HG03280 (cell line): ENCODE data around the gene SYTL2.
"Not testable (repeated sequence)": the region's sequence is repeated elsewhere in the genome, so short reads cannot be mapped to it uniquely, and the experiment has no call there.

Source experiments
- ATAC-seq: cut with Tn5 transposase; IDR thresholded peaks from one replicate; pipeline ENCODE4 v1.9.1; 2021; ENCODE audit warnings: mild to moderate bottlenecking, moderate library complexity; ENCODE audit not compliant: unreplicated experiment

Gene SYTL2

DNA sequence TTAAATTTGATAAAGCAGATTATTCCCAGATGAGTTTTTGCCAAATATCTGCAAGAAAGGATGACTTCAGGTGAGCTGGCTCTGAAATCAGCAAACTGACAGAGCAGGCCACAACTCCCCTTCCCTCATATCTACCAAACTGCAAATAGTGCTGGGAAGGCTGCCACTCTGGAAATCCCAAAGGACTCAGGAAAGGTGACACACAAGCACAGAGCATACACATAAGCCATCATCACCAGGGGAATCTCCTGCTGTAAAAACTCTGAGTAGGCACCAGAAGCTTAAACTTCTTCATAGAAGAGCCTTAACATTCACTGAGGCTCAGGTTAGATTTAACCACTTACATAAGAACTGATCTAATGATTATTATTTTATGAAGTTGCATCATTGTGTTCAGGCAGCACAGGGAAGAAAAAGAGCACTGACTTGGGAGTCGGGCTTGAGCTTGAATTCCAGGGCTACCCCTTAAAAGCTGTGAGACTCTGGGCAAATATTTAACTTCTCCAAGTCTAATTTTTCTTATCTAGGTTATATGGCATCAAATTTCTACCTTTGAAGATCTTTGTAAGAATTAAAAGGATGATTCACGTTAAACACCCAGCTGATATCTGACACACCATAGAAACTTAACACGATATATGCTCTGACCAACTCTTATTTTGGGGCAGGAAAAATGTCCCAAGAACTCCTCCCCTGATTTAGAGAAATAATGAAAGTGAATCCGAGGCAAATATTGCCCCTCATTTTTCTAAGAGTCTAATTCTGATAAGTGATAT, 15.0 kb downstream of the SYTL2 start:
- no peak for ATAC-seq

DNA sequence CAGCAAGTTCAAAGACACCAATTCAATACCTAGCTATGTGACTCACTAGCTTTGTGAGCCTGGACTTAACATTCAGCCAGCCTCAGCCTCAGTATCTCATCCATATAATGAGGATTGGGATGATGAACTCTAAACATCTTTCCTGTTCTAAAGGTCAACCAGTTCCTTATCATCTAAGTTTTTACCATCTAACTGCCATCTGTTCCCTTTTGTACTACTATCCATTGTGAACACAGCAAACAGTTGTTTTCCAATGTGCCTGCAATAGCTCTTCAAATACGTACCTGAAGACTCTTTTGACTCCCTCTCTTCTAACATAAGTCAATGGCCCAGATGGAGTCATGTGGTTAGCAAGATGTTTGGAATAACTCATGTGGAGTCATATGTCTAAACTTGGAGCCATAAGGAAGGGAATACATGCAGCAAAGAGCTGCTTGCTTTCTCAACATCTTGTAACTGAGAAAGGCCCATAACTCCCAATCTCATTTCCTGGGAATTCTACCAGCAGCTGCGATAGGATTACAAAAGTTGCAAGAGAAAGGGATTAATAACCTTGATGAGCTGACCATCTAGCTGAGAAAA, 19.4 kb downstream of the SYTL2 start:
- no peak for ATAC-seq

DNA sequence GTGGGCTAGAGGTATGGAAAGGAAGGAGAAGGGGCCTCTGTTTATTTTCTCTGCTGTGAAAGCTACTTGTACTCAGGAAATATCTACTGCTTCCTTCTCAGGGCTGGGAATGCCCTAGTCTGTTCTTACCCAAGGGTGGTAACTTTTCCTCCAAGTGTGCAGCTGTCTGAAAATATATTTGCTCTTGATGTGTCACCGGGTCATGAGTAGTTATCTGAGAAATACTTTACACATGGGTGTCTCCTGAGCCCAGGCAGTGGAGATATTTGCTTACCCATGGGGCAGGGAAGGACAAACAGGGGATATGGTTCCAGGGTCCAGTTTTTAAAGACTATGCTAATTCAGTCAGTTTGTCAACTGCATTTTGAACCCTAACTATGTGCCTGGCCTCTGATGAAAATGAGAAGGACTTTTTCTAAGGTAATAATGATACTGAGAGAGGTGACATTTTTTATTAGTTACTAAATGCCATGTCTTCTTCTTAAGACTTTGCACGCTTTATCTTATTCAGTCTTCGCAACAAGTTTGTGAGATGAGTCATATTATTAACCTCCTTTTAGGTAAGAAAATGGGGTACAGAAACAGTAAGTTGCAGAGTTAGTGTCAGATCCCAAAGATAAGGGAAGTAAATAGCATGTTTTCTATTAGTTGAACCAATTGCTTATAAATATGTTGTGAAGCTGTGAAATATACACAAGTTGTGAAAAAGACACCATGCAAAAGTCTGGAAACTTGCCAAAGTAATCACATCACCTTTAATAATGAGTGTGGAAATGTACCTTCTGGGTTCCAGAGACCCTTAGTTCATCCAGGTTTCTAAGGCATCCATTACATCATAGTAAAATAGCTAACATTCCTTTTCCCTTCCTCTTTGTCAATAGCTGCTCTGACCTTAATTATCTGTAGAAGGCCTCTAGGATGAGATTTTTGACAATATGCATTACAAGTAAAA, 22.9 kb downstream of the SYTL2 start:
- ATAC-seq = no peak

DNA sequence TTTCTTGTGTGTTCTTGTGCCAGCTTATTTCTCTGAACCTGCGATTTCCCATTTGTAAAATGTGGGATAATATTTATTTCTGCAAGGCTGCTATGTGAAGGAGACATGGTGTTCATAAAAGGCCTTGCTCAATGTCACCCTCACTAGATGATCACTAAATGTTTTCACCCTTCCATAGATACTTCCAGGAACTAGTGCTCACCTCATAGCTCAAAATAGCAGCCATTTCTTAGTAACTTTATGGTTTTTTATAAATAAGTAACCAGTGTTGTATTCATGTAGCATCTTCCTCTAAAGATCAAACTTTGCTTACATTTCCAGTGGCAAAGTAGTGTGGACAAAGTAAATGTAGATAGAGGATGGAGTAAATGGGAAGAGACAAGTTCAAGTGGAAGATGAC, 23.8 kb downstream of the SYTL2 start:
- no peak for ATAC-seq

DNA sequence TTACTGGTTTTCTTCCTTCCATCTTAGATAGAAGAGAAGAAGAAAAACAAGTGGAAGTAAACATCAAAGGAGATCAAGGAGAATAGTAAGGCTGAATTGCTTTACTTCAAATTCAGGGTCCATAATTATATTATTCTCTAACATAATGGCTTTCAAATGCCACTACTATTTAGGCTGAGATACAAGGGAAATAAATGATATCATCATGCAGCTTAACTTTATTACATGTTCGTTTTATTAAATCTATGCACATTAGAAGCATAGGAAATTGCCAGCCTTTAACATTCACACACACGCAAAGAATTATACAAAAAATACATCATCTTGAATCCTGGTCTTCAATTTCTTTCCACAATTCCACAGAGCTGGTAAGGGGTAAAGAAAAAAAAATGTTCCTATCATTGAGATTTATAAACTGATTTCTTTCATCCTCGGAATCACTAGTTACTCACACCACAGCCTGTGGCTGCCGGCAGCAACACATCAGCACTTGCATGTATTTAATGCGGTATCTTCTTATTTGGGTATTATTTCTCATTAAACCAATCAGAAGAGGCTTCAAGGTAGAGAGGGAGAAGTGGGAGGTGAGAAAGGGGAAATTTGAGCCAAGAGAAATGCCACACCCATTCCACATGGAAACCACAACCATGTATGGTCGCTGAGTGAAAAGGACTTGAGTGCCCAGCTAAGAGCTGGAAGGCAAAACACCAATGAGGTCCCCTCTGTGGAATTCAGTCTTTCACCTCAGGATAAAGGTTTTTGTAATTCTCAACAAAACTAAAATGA, 26.3 kb downstream of the SYTL2 start:
- no peak for ATAC-seq

DNA sequence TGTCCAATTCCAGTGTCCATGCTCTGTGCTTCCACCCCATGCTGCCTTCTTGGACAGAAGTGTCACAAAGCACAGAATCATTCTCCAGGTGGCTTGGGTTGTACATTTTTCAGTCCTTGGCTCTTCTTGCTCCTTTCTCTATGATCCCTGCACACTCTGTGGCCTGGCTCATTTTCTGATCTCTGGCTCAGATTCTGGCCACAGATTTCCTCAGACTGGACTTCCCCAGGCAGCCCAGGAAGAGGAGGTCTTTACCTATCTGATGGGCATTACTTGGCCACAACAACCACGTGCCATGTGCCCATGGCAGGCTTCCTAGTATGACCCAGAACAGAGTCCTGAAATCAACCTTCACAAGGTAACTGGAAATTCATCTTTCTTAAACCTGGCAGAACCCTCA, 27.2 kb downstream of the SYTL2 start:
- ATAC-seq = no peak

DNA sequence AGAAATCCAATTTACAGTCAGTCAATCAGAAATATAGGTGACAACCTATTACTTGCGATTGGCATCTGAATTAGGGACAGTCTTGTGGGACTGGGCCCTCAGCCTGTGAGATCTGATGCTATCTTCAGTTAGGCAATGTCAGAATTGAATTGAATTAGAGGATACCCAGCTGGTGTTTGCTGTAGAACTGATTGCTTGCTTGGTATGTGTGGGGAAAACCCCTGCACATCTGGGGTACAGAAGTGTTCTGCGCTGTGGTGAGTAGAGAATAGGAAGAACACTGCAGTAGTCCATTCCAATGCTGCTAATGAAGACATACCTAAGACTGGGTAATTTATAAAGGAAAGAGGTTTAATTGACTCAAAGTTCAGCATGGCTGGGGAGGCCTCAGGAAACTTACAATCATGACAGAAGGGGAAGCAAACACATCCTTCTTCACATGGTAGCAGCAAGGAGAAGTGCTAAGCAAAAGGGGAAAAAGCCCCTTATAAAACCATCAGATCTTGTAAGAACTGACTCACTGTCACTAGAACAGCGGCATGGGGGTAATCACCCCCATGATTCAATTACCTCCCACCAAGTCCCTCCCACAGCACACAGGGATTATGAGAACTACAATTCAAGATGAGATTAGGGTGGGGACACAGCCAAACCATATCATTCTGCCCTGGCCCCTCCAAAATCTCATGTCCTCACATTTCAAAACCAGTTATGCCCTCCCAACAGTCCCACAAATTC, 30.0 kb downstream of the SYTL2 start:
- ATAC-seq = not testable (repeated sequence)

DNA sequence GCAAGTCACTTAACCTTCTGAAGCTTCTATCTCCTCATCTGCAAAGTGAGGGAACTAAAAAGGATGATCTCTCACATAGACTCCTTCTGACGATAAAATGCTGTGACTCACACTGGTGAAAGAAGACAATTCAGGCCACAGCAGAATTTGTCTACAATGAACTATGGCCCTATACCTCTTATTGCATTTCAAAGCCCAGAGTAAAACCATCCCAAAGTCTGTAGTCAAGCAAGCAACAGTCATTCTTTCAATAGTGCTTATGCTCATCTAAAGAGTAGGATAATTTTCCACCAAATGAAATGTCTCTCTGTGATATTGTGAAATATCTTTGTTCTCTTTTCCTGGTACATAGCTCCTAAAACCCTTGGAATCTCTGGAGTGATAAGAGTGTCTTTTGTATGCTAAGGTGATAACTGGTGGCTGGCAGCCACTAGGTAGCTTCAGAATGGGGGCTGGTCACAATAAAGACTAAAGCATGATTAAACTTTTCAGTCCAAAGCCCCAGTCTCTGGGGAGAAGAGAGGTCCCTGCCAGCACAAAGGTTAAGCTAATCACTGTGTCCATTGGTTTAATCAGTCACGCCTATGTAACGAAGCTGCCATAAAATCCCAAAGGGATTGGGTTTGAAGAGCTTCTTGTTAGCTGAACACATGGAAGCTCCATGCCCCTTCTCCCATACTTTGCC, 30.8 kb downstream of the SYTL2 start:
- no peak for ATAC-seq

DNA sequence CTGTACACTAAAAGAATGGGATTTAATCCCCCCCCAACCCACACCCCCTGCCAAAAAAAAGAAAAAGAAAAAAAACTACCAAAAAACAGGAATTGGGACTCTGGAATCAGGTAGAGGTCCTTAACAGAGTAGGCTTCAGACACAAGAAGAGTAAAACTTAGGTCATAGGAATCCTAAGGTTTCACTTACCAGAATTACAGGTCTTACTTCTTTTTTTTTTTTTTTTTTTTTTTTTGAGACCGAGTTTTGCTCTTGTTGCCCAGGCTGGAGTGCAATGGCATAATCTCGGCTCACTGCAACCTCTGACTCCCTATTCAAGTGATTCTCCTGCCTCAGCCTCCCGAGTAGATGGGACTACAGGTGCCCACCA, 33.4 kb downstream of the SYTL2 start:
- not testable (repeated sequence) for ATAC-seq

DNA sequence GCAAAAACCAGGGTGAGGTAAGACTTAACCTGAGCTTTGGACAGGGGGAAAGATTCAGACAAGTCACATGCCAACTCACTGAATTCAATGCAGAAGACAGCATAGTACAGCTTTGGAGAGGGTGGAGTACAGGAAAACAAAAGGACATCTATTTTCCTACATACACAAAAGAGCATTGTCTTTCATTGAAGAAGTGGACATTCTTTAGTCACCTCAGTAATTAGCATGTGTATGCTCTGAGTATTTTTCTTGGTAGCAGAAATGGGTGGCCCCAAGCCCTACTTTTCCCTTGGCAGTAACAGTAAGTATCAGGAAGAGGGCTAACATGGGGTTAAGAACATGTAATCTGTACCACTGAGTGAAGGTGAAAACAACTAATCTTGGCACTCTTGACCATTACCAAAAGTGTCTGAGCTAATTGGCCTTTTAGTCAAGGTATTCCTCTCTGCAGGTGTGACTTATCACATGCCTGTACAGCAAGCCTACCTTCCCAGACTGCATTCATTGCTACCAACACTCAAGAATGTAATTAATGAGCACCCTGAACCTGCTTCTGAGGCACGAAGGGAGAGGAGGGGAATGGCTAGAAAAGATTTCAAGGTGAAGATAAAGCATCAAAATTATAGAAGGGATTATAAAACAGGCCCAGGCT, 33.9 kb downstream of the SYTL2 start:
- ATAC-seq = no peak

DNA sequence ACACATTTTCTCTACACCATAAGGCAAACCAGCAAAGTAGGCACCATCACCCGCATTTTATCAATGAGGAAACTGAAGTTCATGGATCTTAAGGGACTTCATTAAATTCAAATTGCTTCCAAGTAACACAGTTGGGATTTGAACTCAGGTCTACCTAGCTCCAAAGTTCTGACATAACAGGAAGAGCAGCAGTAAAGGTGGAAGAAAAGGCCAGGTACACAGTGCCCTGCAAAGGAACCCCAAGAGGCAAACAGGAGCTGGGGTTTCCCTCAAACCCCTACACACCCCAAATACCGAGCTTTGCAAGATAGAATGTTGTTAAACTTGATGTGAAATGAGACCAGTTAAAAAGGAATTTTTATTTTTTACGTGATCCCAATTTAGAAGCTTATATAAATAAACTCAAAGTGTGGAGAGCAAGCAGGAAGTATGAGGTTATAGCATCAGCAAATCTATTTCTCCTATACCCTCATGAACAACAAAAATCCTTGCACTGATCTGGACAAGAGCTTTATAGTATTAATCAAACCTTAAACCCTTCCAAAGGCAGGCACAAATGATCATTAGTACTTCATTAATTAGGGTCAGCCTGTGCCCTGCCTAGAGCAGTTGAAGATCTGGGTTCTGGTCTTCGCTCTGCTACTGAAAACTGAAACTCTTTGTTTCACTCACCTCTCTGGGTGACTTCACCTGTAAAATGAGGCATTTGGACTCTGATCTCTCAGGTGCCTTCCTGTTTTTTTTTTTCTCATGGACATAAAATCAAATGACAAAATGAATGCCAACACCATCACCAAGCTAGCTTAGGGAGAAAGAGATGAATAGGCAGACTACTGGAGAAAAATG, 36.5 kb downstream of the SYTL2 start:
- no peak for ATAC-seq

DNA sequence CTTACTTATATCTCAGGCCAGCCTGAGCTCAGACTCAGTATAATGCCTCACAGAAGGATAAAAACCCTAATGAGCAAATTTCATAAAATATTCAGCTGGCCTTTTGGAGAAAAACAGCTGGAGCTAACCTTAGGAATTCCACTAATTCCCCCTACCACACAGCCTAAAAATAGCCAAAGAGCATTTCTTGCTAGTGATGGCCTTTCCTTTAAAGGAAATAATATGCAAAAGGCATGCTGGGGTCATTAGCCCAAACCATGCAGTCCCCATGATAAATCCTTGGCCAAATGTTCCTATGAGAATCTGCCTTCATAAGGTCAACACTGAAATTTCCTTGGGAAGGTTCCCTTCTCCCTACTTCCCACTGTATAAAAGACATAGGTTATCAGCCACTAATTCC, 38.2 kb downstream of the SYTL2 start:
- ATAC-seq = no peak

DNA sequence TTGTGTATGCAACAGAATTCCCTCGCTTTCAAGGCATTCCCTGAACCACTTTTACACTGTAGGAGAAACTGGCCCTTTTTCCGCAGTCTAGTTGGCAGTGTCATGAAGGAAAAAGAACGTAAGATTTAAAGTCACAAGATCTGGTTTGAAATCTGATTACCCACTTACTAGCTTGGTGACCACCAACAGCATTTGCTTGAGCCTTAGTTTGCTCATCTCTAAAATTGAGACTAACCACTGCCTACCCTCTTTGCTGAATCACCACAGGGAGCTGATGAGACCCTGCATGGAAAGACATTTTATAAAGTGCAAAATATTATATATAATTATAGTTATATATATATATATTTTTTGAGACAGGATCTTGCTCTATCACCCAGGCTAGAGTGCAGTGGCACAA, 39.4 kb downstream of the SYTL2 start:
- no peak for ATAC-seq

DNA sequence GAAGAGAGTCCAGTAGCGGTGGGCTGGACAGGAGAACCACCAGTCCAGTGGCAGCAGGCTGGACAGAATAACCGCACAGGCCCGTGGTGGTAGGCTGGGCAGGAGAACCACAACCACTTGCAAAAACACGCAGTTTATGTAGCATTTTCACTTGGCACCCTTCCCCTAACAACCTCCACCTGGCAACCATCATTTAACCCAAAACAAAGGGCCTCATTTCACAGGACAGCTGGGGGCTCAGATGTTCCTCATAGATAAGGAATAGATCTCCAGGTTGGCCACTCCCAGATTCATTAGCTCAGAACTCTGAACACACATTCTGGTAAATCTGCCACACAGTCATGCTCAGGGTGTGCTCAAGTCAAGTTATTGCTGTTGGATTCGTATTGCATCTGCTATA, 41.2 kb downstream of the SYTL2 start:
- ATAC-seq = no peak

DNA sequence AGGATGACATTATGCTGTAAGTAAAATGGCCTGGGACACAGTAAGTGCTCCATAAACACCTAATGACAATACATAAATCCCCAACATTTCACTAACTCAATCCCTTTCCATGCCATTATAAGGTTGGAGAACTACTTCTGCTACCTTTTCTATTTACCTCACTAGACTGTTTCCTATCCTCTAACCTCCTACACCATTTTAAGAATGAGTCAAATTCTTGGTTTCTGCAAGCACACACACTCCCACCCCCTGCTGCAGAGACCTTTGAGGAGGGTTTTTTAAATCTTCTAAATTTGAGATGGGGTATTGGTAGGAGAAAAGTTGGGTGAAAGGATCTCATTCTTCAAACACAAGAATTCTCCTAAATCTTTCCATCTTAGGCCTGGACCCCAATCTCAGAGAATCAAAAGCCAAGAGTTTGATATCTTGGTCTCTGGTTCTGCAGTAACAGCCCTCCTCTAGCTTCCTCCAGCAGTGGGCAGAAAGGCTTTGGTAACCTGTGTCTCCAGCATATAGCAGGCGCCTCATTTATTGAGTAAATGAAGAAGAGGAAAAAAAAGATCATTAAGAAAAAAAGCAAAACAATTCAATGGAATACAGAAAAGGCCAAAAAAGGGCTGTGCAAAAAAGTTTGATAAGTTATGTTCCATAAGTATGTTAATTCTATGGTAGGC, 42.3 kb downstream of the SYTL2 start:
- no peak for ATAC-seq

DNA sequence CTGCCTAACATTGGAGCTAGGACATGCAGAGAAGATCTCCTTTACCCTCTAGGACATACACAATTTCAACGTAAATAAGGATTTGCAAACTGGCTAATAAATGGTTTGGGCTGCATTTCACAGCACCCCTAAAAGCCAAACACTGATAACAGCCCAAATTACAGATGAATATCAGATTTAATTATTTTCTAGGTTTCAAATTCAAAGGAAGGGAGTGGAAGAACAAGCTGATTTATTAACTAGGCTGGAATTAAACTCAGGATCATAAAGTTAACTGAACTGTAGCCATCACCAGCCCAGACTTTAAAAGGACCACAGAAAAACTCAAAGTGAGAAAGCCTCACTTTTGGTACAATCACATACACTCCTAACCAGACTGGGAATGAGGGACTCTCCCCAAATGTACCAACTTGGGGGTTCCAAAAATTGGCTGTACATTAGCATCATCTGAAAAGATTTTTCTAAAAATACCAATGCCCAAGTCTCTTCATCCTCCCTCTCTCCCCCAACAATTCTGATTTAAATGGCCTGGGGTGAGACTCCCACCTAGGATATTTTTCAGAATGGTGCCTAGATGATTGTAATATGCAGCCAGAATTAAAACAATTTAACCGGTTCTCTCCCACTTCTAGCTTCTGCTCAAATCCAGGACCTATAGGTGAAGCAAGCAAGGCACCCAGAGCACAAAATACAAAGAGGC, 43.5 kb downstream of the SYTL2 start:
- ATAC-seq = no peak

DNA sequence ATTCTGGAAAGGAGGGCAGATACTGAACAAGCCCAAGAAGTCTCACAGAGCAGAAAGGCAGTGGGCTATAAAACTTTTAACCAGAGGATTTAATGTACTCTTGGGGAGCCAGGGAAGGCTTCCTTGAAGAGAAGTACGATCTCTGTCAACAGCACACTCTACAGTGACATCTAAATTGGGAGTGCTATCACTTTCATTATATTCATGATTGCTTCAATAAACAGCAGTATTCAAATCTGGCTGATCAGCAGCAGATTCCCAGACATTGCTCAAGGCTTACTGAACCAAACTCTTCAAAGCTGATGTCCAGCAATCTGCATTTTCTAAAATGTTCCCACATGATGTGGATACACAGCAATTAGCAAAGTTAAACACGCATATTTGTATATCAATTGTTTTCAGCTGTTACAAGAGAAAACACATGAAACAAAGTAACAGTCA, 44.2 kb downstream of the SYTL2 start:
- no peak for ATAC-seq
